SK-N-SH treated with all-trans-retinoic acid at 6 μM for 48 hours (cell line): ENCODE data around the gene RYR1.
"Not testable (repeated sequence)": the region's sequence is repeated elsewhere in the genome, so short reads cannot be mapped to it uniquely, and the experiment has no call there.

Experiments
- ATAC-seq: fragments of 200-7000 bp; cut with Tn5 transposase; 3 replicates; pipeline ENCODE4 v1.9.1; 2020; ENCODE audit warnings: mild to moderate bottlenecking, moderate library complexity
- ARNTL ChIP-seq: fragments of 450-650 bp; formaldehyde crosslinking; IDR thresholded peaks from 2 replicates; pipeline ENCODE4 v1.5.0; 2020; ENCODE audit warnings: low read depth, mild to moderate bottlenecking, moderate library complexity, borderline replicate concordance
- BACH2 ChIP-seq: fragments of 250-450 bp; sonication (Bioruptor Pico); IDR thresholded peaks from 2 replicates; pipeline ENCODE4 v1.9.0; 2021; ENCODE audit warnings: mild to moderate bottlenecking, borderline replicate concordance
- CSDC2 ChIP-seq: fragments of 250-450 bp; sonication (Bioruptor Pico); IDR thresholded peaks from 2 replicates; pipeline ENCODE4 v1.5.0; 2020; ENCODE audit warnings: mild to moderate bottlenecking, moderate library complexity
- ESRRG ChIP-seq: fragments of 250-450 bp; sonication (Bioruptor Pico); IDR thresholded peaks from 2 replicates; pipeline ENCODE4 v1.6.1; 2021; ENCODE audit warnings: mild to moderate bottlenecking
- GLIS3 ChIP-seq: fragments of 250-450 bp; sonication (Bioruptor Pico); IDR thresholded peaks from 2 replicates; pipeline ENCODE4 v1.5.0; 2020; ENCODE audit warnings: mild to moderate bottlenecking, moderate library complexity
- OSR1 ChIP-seq: fragments of 250-450 bp; sonication (Bioruptor Pico); IDR thresholded peaks from 2 replicates; pipeline ENCODE4 v1.8.0; 2022; ENCODE audit warnings: moderate library complexity, mild to moderate bottlenecking, inconsistent platforms
- RARB ChIP-seq: fragments of 250-450 bp; sonication (Bioruptor Pico); IDR thresholded peaks from 2 replicates; pipeline ENCODE4 v1.8.0; 2021; ENCODE audit warnings: mild to moderate bottlenecking, moderate library complexity
- SNAI2 ChIP-seq: fragments of 250-450 bp; sonication (Bioruptor Pico); IDR thresholded peaks from 2 replicates; pipeline ENCODE4 v1.5.0; 2020; ENCODE audit warnings: mild to moderate bottlenecking, moderate library complexity
- TCF4 ChIP-seq: fragments of 250-450 bp; sonication (Bioruptor Pico); IDR thresholded peaks from 2 replicates; pipeline ENCODE4 v1.8.0; 2021; ENCODE audit warnings: mild to moderate bottlenecking, moderate library complexity, borderline replicate concordance
- TOX ChIP-seq: fragments of 250-450 bp; sonication (Bioruptor Pico); IDR thresholded peaks from 2 replicates; pipeline ENCODE4 v1.8.0; 2021; ENCODE audit warnings: mild to moderate bottlenecking, moderate library complexity, borderline replicate concordance
- ZC3H10 ChIP-seq: fragments of 250-450 bp; sonication (Bioruptor Pico); IDR thresholded peaks from 2 replicates; pipeline ENCODE4 v1.5.1; 2021; ENCODE audit warnings: mild to moderate bottlenecking, moderate library complexity
- ZFP3 ChIP-seq: fragments of 250-450 bp; sonication (Bioruptor Pico); IDR thresholded peaks from 2 replicates; pipeline ENCODE4 v1.5.0; 2020; ENCODE audit warnings: mild to moderate bottlenecking, moderate library complexity
- ZFP30 ChIP-seq: fragments of 450-650 bp; formaldehyde crosslinking; IDR thresholded peaks from 2 replicates; pipeline ENCODE4 v1.5.0; 2022; ENCODE audit warnings: mild to moderate bottlenecking, moderate library complexity
- ZNF565 ChIP-seq: fragments of 450-650 bp; formaldehyde crosslinking; conservative IDR thresholded peaks from 2 replicates; pipeline ENCODE4 v1.5.0; 2020; ENCODE audit warnings: low read depth, mild to moderate bottlenecking, moderate library complexity
- ZNF70 ChIP-seq: fragments of 450-650 bp; formaldehyde crosslinking; IDR thresholded peaks from 2 replicates; pipeline ENCODE4 v1.5.0; 2020; ENCODE audit warnings: mild to moderate bottlenecking, moderate library complexity
- ZNF8 ChIP-seq: fragments of 450-650 bp; formaldehyde crosslinking; IDR thresholded peaks from 2 replicates; pipeline ENCODE4 v1.5.0; 2020; ENCODE audit warnings: mild to moderate bottlenecking, moderate library complexity
- TF ChIP-seq, protein P1 (sequence below): fragments of 250-450 bp; sonication (Bioruptor Pico); IDR thresholded peaks from 2 replicates; pipeline ENCODE4 v1.5.1; 2020; ENCODE audit warnings: low read depth, mild to moderate bottlenecking, moderate library complexity
- TF ChIP-seq, protein P2 (sequence below): fragments of 250-450 bp; sonication (Bioruptor Pico); IDR thresholded peaks from 2 replicates; pipeline ENCODE4 v1.5.0; 2020; ENCODE audit warnings: mild to moderate bottlenecking, moderate library complexity
- TF ChIP-seq, protein P3 (sequence below): fragments of 250-450 bp; sonication (Bioruptor Pico); IDR thresholded peaks from 2 replicates; pipeline ENCODE4 v1.8.0; 2021; ENCODE audit warnings: low read depth, mild to moderate bottlenecking, moderate library complexity, borderline replicate concordance

The RYR1 gene

DNA sequence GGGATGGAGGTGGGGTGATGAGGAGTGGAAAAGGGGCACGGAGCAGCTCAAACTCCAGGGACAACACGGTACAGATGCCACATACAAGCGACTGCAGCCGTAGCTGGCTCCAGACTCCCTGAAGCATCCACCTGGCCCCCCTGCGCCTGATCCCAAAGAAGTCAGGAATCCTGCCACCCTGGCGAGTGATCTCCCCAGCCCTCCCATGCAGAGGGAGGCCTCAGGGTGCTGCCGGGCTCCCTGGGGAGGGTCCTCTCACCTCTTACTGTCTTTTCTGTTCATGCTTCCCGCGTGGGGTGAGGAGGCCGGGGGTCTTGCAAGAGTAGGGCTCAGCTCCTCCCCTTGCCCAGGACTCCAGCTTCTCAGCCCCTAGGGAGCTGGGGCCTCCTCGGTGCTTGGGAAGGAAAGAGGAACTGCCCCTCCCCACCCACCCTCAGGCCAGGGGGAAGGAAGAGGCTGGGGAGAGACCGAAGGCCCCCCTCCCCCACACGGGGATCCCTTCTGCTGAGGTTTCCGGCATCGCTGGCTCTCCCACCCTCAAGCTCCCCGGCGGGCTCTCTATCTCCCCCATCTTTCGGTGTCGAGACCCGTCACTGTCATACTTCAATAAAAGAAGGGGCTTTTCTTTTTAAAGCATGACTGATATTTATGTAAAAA lies 7.6 kb upstream of the RYR1 start, which contains the start of gene RASGRP4:
TSS of gene RASGRP4 (minus strand) at position 410 of the 657 bp plus-strand sequence. CDS start at position 282, 128 bp downstream.
- no peak for ATAC-seq
- TF ChIP-seq ARNTL (no peak), ZFP30 (CRISPR knock-in tag) (no peak)
- TF ChIP-seq, protein P1, sequence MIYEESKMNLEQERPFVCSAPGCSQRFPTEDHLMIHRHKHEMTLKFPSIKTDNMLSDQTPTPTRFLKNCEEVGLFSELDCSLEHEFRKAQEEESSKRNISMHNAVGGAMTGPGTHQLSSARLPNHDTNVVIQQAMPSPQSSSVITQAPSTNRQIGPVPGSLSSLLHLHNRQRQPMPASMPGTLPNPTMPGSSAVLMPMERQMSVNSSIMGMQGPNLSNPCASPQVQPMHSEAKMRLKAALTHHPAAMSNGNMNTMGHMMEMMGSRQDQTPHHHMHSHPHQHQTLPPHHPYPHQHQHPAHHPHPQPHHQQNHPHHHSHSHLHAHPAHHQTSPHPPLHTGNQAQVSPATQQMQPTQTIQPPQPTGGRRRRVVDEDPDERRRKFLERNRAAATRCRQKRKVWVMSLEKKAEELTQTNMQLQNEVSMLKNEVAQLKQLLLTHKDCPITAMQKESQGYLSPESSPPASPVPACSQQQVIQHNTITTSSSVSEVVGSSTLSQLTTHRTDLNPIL: no peak

DNA sequence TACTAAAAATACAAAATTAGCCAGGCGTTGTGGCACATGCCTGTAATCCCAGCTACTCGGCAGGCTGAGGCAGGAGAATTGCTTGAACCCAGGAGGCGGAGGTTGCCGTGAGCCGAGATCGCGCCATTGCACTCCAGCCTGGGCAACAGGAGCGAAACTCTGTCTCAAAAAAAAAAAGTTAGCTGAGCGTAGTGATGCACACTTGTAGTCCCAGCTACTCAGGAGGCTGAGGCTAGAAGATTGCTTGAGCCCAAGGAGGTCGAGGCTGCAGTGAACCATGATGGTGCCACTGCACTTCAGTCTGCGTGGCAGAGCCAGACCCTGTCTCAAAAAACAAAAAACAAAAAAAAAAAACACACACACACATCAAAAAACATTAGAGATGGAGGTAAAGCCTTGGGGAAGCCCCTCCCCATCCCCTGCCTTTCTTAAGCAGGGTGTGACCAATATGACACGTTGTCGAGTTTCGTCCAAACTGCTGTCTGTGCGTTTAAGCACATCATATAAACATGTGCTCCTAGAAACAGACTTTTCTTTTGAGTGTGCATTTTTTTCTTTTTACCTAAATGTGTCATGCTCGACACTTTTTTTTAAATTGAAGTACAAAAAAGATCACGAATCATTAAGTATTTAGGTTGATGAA lies 6.3 kb upstream of the RYR1 start:
- ATAC-seq: not testable (repeated sequence)

DNA sequence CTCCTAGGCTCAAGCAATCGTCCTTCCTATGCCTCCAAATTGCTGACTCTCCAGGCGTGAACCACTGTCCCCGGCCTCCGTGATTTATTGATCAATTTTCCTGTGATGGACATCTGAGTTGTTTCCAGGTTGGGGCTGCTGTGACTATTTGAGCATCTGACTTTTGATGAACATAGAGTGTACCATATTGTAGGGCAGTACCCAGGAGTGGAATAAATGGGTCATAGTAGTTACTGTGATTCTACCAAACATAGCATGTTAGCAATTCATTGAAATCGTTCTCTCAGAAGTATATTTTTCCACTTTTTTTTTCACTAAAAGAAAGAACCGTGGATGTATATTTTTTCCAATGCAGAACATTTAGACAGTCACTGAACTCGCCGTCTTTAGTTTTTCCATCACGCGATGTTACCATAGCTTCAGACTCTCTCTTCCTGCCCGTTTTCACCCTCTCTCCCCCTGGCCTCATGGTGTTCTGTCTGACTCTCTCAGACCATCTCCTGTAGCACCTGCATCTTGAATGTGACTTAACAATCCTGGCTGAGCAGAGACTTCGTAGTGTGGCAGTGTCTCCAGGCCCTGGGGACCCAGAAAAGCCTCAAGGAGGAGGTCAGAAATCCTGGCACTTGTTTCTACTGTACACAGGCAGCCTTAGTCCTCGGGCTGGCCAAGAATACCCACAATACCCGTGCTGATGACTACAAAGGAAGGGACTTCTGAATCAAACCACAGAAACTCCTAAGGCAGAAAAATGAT lies 4.3 kb upstream of the RYR1 start:
- ATAC-seq: no peak
- TF ChIP-seq SNAI2: no peak

GRCh38 chr19:38429811-38430156 lies 3.7 kb upstream of the RYR1 start:
- TF ChIP-seq TCF4 (CRISPR knock-in tag) (no peak), GLIS3 (CRISPR knock-in tag) (no peak), ZFP30 (CRISPR knock-in tag) (no peak), ESRRG (CRISPR knock-in tag) (no peak), RARB (CRISPR knock-in tag) (no peak), ZC3H10 (no peak), SNAI2 (no peak)
- TF ChIP-seq, protein P2, sequence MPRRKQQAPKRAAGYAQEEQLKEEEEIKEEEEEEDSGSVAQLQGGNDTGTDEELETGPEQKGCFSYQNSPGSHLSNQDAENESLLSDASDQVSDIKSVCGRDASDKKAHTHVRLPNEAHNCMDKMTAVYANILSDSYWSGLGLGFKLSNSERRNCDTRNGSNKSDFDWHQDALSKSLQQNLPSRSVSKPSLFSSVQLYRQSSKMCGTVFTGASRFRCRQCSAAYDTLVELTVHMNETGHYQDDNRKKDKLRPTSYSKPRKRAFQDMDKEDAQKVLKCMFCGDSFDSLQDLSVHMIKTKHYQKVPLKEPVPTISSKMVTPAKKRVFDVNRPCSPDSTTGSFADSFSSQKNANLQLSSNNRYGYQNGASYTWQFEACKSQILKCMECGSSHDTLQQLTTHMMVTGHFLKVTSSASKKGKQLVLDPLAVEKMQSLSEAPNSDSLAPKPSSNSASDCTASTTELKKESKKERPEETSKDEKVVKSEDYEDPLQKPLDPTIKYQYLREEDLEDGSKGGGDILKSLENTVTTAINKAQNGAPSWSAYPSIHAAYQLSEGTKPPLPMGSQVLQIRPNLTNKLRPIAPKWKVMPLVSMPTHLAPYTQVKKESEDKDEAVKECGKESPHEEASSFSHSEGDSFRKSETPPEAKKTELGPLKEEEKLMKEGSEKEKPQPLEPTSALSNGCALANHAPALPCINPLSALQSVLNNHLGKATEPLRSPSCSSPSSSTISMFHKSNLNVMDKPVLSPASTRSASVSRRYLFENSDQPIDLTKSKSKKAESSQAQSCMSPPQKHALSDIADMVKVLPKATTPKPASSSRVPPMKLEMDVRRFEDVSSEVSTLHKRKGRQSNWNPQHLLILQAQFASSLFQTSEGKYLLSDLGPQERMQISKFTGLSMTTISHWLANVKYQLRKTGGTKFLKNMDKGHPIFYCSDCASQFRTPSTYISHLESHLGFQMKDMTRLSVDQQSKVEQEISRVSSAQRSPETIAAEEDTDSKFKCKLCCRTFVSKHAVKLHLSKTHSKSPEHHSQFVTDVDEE (CRISPR knock-in tag): no peak
- TF ChIP-seq, protein P3, sequence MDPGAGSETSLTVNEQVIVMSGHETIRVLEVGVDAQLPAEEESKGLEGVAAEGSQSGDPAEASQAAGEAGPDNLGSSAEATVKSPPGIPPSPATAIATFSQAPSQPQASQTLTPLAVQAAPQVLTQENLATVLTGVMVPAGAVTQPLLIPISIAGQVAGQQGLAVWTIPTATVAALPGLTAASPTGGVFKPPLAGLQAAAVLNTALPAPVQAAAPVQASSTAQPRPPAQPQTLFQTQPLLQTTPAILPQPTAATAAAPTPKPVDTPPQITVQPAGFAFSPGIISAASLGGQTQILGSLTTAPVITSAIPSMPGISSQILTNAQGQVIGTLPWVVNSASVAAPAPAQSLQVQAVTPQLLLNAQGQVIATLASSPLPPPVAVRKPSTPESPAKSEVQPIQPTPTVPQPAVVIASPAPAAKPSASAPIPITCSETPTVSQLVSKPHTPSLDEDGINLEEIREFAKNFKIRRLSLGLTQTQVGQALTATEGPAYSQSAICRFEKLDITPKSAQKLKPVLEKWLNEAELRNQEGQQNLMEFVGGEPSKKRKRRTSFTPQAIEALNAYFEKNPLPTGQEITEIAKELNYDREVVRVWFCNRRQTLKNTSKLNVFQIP (CRISPR knock-in tag): no peak
- ATAC-seq: no peak

DNA sequence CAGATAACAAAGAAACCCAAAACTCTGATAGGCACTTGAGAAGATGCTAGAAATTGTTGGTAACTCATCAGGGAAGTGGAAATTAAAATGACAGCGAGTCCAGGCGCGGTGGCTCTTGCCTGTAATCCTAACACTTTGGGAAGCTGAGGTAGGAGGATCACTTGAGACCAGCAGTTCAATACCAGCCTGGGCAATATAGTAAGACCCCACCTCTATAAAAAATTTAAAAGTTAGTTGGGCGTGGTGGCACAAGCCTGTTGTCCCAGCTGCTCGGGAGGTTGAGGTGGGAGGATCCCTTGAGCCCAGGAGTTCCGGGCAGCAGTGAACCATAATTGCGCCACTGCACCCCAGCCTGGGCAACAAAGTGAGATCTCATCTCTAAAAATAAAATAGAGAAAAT lies 2.6 kb upstream of the RYR1 start:
- ATAC-seq: no peak

DNA sequence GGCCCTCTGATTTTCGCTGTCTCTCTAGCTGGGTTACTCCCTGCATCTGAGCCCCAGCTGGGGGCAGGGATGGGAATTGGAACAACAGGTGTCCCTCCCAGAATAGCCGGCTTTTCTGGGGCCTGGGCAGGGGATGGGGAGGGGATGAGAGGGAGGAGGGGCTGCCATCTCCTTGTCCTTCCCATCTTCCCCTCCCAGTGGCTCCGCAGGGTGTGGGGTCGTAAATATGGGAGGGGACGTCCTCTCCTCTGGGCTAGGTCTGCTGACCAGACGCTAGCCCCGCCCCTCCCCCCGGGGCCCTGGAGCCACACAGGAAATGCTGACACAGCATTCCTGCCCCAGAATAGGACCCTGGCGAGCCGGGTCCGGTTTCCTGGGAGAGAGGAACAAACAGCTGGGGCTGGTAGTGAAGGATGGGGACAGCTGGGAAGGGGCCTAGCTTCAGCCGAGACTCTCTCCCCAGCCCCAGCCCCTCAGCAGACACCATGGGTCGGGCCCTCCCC lies 1.1 kb downstream of the RYR1 start:
- TF ChIP-seq ZNF565 (CRISPR knock-in tag) (no peak), ZNF8 (CRISPR knock-in tag) (no peak), TOX (CRISPR knock-in tag) (no peak), ZC3H10 (no peak), ZFP3 (CRISPR knock-in tag) (no peak), RARB (CRISPR knock-in tag) (no peak), BACH2 (CRISPR knock-in tag) (no peak), TCF4 (CRISPR knock-in tag) (no peak), ZNF70 (CRISPR knock-in tag) (no peak), OSR1 (CRISPR knock-in tag) (no peak), CSDC2 (CRISPR knock-in tag) (no peak)
- TF ChIP-seq, protein P3 (CRISPR knock-in tag): no peak
- no peak for ATAC-seq

More for the DNA sequence above, 2.6 kb upstream of the RYR1 start:
- TF ChIP-seq RARB (CRISPR knock-in tag): no peak
- TF ChIP-seq SNAI2: no peak
- TF ChIP-seq ZFP3 (CRISPR knock-in tag): no peak
- TF ChIP-seq, protein P3 (CRISPR knock-in tag): no peak
